Peyer's patch (tissue), 4 donors: ENCODE results near the gene UBE4A.

Experiments used
- POLR2A ChIP-seq, 2 donors: fragments of 450-650 bp; IDR thresholded peaks; one replicate each; pipeline ENCODE4 v1.5.1; 2017; ENCODE audit warnings: antibody characterized with exemption in 2 of 2, mild to moderate bottlenecking in 2 of 2, moderate library complexity in 2 of 2
- TF ChIP-seq, protein P1 (sequence below), 6 experiments: fragments of 450-650 bp in 4 of 6; fragments of 200-600 bp in 2 of 6; sonication (generic) in 1 of 6; IDR thresholded peaks; one replicate each; pipeline ENCODE4 v1.5.1; 2017 to 2019; ENCODE audit warnings: antibody characterized with exemption in 6 of 6, mild to moderate bottlenecking in 3 of 6, moderate library complexity in 1 of 6

DNA sequence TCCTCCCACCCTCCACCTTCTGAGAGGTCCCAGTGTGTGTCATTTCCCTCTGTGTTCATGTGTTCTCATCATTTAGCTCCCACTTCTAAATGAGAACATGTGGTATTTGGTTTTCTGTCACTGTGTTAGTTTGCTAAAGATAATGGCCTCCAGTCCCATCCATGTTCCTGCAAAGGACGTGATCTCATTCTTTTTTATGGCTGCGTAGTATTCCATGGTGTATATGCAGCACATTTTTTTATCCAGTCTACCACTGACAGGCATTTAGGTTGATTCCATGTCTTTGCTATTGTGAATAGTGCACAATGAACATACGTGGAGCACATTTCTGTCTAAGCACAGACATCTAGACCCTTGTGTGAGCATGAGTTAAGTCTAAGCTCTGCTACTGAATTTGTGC lies 49.1 kb upstream of the UBE4A start:
- TF ChIP-seq, protein P1, sequence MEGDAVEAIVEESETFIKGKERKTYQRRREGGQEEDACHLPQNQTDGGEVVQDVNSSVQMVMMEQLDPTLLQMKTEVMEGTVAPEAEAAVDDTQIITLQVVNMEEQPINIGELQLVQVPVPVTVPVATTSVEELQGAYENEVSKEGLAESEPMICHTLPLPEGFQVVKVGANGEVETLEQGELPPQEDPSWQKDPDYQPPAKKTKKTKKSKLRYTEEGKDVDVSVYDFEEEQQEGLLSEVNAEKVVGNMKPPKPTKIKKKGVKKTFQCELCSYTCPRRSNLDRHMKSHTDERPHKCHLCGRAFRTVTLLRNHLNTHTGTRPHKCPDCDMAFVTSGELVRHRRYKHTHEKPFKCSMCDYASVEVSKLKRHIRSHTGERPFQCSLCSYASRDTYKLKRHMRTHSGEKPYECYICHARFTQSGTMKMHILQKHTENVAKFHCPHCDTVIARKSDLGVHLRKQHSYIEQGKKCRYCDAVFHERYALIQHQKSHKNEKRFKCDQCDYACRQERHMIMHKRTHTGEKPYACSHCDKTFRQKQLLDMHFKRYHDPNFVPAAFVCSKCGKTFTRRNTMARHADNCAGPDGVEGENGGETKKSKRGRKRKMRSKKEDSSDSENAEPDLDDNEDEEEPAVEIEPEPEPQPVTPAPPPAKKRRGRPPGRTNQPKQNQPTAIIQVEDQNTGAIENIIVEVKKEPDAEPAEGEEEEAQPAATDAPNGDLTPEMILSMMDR (IDR thresholded peaks at IDR 0.05) = no peak
- no peak for TF ChIP-seq POLR2A (IDR thresholded peaks at IDR 0.05)
